Measurements from ENCODE around the gene ASF1A. TPM values are rescaled to one million over a fixed set of nuclear protein-coding genes. Genes with fewer than 3 reads are reported as not detected.

The ASF1A gene
- total RNA-seq, 1 experiment from 2014 or later, result 41.5 TPM

DNA sequence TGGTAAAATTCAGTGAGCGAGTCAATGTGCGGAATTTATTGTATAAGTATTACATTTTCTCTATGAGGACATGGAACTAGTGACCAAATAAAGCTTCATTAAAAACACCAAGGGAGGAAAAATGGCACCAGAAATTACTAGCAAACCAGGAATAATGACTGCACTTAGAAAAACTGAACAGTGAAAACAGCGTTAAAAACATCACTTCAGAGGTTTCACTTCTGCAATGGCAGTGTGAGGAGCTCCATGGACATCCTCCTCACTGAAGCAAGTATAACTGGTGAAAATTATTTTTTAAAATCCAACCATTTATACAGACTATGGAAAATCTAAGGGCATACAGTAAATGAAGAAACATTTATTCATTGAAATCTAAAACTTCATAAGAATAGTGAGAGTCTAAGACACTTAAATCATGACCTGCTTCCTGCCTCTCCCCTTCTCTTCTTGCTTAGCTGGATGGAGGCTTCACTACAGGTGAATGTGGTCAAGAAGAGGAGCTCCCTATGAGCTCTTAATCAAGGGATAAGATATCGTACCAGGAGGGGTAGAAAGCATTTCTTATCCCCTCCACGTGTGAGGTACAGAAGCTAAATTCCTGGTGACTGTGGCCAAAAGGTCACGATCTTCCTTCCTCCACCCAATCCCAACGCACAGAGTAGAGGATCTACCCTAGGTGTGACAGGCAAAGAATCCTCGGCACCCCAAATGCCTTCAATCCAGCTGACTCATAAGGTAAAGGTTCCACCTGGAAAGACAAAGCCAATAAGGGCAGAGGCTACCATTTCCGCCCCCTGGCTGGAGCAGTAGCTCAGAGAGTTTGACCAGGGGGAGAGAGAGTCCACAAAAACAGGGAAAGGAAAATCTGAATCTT, 12.3 kb upstream of the ASF1A start:
- DNase-seq (ENCODE audit: low read depth), result no peak

- no peak for DNase-seq (ENCODE audit: low read depth)
These were observed 11.5 kb upstream of the ASF1A start for GRCh38 chr6:118882314-118882905.

DNA sequence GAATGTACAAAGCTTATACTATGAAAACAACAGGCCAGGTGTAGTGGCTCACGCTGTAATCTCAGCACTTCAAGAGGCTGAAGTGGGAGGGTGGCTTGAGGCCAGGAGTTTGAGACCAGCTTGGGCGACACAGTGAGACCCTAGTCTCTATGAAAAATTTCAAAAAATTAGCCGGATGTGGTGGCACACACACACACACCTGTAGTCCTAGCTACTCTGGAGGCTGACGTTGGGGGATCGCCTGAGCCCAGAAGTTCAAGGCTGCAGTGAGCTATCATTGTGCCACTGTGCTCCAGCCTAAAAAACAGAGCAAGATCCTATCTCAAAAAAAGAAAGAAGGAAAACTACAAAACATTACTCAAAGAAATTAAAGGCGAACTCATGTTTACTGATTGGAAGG, 7.3 kb upstream of the ASF1A start:
- no peak for DNase-seq (ENCODE audit: low read depth)

GRCh38 chr6:118889163-118889562, 4.8 kb upstream of the ASF1A start:
- DNase-seq (ENCODE audit: low read depth), result no peak

GRCh38 chr6:118890997-118891790, 2.8 kb upstream of the ASF1A start:
- peak; percentile 63 for DNase-seq (ENCODE audit: low read depth)

- DNase-seq (ENCODE audit: low read depth), result no peak
These were observed 1.5 kb upstream of the ASF1A start for GRCh38 chr6:118892355-118892991.

DNA sequence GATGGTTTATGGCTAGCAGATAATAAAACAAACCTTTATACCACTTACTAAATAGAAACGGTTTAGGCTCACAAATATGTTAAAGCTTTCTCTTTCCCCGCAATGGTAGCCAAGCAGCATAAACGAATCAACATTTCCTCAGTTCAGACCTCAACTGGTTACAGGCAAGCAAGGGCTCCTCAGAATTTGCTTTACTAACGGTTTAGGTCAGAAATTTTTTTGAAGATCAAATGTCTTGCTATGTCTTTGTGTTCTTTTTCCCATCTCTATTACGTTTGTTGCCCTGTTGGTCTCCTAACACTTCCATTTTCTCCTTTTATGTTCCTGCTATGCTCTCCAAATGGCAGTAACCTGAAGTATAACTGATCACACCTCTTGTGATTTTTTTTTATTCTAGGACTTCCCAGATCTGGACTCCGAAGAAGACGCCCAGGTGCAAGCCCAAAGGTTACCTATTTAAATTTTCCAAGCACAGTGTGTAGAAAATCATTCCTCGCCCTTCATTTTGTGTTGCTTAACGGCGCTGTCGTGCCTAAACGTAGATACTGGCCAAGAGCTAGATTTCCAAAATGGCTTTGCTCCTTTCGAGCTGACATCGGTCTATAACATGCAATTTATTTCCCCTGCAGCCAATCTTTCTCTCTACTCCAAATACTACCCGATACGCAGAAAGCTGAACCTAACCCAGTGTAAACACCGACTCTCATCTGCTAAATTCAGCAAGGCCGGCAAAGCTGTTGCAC, 717 bp upstream of the ASF1A start:
- peak; percentile 62 for DNase-seq (ENCODE audit: low read depth)

DNA sequence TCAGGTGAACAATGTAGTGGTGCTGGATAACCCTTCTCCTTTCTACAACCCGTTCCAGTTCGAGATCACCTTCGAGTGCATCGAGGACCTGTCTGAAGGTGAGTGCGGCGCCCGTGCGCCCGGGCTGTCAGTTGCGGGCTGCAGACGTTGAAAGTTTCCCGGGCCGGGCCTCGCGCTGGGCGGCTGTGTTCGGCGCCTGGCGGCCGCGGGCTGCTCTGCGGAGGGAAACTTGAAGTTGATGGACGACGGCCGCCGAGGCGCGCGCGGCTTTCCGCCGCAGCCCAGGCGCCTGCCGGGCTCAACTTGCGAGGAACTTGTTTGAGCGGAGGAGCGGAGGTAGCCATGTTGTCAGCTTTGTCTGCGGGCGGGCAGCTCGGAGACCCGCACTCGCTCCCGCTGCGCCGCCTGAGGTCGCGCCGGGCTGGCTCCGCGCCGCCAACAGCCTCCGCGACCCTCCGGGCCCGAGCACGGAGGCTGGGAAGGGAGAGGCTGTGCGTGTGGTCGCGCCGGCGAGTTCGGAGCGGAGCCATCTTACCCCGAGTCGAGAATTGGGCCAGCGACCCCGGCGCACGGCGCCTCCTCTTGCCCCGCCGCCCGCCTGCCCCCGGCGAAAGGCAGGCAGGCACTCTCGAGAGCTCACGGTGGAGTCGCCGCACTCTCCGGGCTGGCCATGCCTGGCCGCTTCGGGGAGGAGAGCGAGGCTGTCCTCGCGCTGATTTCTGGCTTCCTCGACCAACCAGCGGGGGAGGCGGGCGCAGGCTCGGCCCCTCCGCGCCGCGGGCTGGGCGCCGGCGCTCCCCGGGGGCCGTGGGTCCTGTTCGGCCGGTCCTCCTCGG, 691 bp downstream of the ASF1A start:
- DNase-seq (ENCODE audit: low read depth), result peak; percentile 68

GRCh38 chr6:118895261-118895560, 1.3 kb downstream of the ASF1A start:
- no peak for DNase-seq (ENCODE audit: low read depth)

DNA sequence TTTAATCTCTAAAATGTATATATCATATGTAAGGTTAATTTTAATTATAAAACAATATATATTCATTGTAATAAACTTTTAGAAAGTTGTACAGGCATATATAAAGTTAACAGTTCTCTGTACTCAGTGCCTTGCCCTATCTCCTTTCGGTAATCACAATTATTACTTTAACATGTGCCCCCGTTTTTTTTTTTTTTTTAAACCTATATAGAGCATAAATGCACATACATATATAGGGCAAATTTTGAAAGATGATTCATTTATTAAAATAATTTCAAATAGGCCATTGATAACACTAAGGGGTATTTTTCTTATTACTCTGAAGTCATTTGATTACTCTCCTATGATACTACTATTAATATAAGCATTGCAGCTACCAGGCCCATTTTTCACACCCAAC, 1.9 kb downstream of the ASF1A start:
- DNase-seq (ENCODE audit: low read depth), result no peak

DNA sequence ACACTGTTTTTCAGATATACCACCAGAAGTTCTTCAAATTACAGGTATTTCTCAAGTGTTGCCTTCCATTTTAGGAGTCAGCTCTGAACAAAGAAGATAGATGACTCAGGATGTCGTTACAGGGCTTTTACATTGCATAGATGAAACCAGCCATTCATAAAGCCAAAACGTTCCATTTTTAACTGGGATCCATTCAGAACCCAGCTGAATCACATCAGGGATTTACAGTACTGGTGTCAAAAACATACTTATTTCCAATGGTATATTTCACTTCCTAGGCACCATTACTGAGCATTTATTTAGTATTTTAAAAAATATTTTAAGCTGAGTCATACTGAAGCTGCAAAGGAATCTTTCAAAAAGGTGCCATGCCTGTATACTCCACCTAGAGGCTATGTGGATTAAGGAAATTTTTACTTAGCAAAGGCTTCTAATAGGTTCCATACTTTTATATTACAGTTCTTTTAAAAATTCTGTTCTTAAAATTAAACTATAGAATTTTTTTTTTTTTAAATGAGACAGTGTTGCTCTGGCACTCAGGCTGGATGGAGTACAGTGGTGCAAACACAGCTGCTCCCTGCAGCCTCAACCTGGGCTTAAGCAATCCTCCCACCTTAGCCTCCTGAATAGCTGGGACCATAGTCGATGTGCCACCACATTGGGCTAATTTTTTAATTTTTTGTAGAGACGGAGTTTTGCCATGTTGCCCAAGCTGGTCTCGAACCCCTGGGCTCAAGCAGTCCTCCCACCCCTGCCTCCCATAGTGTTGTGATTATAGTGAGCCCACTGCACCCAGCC, 2.6 kb downstream of the ASF1A start:
- DNase-seq (ENCODE audit: low read depth), result peak; percentile 62

- no peak for DNase-seq (ENCODE audit: low read depth)
These were observed 3.4 kb downstream of the ASF1A start for GRCh38 chr6:118897386-118897785.

DNA sequence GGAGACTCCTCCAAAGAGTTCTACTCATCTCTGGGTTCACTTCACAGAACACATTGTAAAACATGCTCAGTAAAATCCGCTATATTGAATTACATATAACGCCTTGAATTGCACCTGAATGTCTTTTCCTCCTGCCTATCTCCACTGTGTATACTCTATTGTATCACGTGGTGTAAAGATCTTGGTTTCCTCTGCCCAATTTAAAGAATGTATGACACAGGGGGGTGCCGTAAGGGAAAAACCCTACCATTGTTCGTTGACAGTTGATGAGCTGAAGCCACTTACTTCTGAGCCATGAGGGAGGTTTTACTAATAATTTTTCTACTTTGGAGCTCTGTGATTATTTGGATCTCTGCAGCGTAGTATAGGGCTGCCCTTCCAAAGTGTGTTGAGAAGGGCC, 6.0 kb downstream of the ASF1A start:
- no peak for DNase-seq (ENCODE audit: low read depth)

GRCh38 chr6:118902726-118903125, 8.8 kb downstream of the ASF1A start:
- no peak for DNase-seq (ENCODE audit: low read depth)

- DNase-seq (ENCODE audit: low read depth), result no peak
These were observed 9.2 kb downstream of the ASF1A start for GRCh38 chr6:118903138-118903537.

DNA sequence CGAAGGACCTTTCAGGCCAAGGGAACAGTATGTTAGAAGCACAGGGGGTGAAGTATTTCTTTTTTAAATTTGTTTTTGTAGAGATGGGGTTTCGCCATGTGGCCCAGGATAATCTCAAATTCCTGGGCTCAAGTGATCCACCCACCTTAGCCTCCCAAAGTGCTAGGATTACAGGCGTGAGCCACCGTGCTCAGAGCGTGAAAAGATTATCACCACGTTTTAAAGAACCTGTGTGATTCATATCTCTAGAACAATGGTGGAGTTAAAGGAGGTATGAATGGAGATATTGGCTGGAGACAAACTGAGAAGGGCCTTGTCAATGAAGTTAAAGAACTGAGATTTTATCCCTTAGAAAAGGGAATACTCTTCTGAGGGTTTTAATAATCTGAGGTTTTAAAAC, 9.7 kb downstream of the ASF1A start:
- DNase-seq (ENCODE audit: low read depth), result no peak

GRCh38 chr6:118905084-118905483, 11.1 kb downstream of the ASF1A start:
- no peak for DNase-seq (ENCODE audit: low read depth)

DNA sequence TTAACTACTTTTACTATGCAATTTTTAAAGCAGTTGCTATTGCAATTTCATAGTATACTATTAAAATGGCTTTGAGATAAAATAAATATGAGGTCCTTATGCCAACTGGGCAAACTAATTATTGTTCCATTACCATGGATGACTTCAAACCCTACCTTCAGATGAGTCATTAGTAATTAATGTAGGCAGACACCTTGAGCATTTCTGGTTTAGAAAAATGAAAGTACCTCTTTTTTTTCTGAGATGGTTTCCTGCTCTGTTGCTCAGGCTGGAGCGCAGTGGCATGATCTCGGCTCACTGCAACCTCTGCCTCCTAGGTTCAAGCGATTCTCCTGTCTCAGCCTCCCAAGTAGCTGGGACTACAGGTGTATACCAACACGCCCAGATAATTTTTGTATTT, 11.9 kb downstream of the ASF1A start:
- no peak for DNase-seq (ENCODE audit: low read depth)

GRCh38 chr6:118908441-118908840, 14.5 kb downstream of the ASF1A start:
- DNase-seq (ENCODE audit: low read depth), result no peak

DNA sequence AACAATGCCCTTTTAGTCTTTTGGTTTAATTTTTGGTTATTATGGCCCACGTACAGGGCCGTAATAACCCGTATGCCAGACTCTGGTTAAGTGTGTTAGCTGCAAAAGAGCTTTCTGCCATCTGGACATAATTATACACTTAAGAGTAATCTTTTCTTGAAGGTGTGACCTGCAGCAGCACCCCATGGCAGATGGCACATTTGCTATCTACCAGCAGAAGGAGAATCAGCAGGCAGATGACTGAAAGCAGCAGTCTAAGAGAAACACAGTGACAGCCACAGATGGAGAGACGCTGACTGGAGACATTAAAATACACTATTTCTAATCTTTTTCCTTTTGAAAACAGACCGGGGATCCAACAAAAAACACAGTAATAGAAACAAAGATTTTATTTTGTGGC, 18.7 kb downstream of the ASF1A start:
- no peak for DNase-seq (ENCODE audit: low read depth)
